ENCODE data around the gene KIZ.
A peak's percentile ranks its signal among the peaks of the same experiment; 100 is the strongest.

KIZ gene

GRCh38 chr20:21272679-21273078 lies 146.8 kb downstream of the KIZ start:
- DNase-seq: no peak

GRCh38 chr20:21273755-21274386 lies 148.0 kb downstream of the KIZ start:
- DNase-seq: no peak

DNA sequence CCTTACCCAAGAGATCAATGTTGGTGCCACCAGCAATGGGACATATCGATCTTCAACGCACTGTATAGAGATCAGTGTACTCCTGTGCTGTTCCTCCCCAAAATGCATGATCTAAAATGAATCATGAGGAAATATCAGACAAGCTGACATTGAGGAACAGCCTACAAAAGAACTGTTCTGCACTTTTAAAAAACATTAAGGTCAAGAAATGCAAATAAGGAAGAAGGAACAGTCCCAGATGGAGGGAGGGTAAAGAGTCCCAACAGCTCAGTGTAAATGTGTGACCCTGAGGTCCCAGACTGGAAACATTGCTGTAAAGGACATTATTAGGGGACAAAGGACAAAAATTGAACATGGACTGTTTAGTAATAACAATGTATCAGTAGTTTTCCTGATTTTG lies 152.9 kb downstream of the KIZ start:
- no peak for DNase-seq

GRCh38 chr20:21279706-21280521 lies 154.0 kb downstream of the KIZ start:
- no peak for DNase-seq

GRCh38 chr20:21280522-21281016 lies 154.7 kb downstream of the KIZ start:
- peak; percentile 9 for DNase-seq

GRCh38 chr20:21286775-21287174 lies 160.9 kb downstream of the KIZ start:
- no peak for DNase-seq

- DNase-seq: no peak
Measured at GRCh38 chr20:21288587-21289370, 162.9 kb downstream of the KIZ start.

- no peak for DNase-seq
Measured at GRCh38 chr20:21289651-21290050, 163.8 kb downstream of the KIZ start.

DNA sequence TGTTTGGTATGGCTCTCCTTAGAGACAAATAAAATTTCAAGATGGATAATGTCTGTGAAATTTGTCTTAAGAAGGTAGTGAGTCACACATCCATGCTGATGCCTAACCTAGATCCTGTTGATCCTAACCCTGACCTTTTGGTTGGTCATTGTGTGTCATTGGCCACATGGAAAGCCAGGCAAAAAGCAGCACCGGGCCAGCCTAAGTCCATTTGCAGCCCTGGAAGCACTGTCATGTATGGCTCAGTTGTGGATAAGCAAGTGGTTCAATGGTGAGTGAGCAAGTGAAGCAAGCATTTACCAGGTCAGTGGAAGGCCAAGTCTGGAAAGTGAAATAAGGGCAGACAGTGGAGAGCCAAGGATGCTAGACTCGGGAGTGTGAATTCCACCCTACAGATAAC lies 165.1 kb downstream of the KIZ start:
- no peak for DNase-seq

GRCh38 chr20:21294755-21295154 lies 168.9 kb downstream of the KIZ start:
- no peak for DNase-seq
